DMS53 treated with DMSO at 0.1 percent for 48 hours (cell line): ENCODE measurements around the gene PKD1L1.
"Not testable (repeated sequence)": the region's sequence is repeated elsewhere in the genome, so short reads cannot be mapped to it uniquely, and the experiment has no call there.

ENCODE experiments used
- DNase-seq: peaks from one replicate; lab custom pipeline; 2025; ENCODE audit not compliant: unreplicated experiment; lab: John Stamatoyannopoulos, UW

PKD1L1 gene

GRCh38 chr7:47948141-47948790, at the start of gene PKD1L1:
PKD1L1 (minus strand) TSS chr7:47948466; CDS start chr7:47948440, 26 bp downstream.
- DNase-seq: no peak

- no peak for DNase-seq
These were observed 44.2 kb upstream of the PKD1L1 start for GRCh38 chr7:47992446-47992845.

GRCh38 chr7:47991741-47992311, 43.6 kb upstream of the PKD1L1 start:
- peak; percentile 93 for DNase-seq

GRCh38 chr7:47991270-47991669, 43.0 kb upstream of the PKD1L1 start:
- no peak for DNase-seq

GRCh38 chr7:47990592-47990991, 42.3 kb upstream of the PKD1L1 start:
- DNase-seq: no peak

GRCh38 chr7:47989607-47990400, 41.5 kb upstream of the PKD1L1 start:
- peak; percentile 50 for DNase-seq

- no peak for DNase-seq
These were observed 40.5 kb upstream of the PKD1L1 start for GRCh38 chr7:47988496-47989386.

GRCh38 chr7:47982610-47983009, 34.3 kb upstream of the PKD1L1 start:
- no peak for DNase-seq

- DNase-seq: not testable (repeated sequence)
These were observed 32.4 kb upstream of the PKD1L1 start for GRCh38 chr7:47980648-47981047.

- no peak for DNase-seq
These were observed 31.5 kb upstream of the PKD1L1 start for GRCh38 chr7:47979832-47980181.

GRCh38 chr7:47979145-47979831, 31.0 kb upstream of the PKD1L1 start, which contains the start of gene HUS1:
HUS1 (minus strand) TSS chr7:47979615; CDS start chr7:47979519, 96 bp downstream.
- DNase-seq: peak; percentile 83

- DNase-seq: no peak
These were observed 30.5 kb upstream of the PKD1L1 start for GRCh38 chr7:47978790-47979144.

- DNase-seq: no peak
These were observed 25.5 kb upstream of the PKD1L1 start for GRCh38 chr7:47973739-47974138.

- DNase-seq: no peak
These were observed 22.5 kb upstream of the PKD1L1 start for GRCh38 chr7:47970761-47971160.

GRCh38 chr7:47968847-47969774, 20.8 kb upstream of the PKD1L1 start:
- DNase-seq: peak; percentile 60

- no peak for DNase-seq
These were observed 19.4 kb upstream of the PKD1L1 start for GRCh38 chr7:47967708-47968107.

- no peak for DNase-seq
These were observed 18.9 kb upstream of the PKD1L1 start for GRCh38 chr7:47967123-47967522.

- no peak for DNase-seq
These were observed 17.2 kb upstream of the PKD1L1 start for GRCh38 chr7:47965456-47965855.

GRCh38 chr7:47962262-47962661, 14.0 kb upstream of the PKD1L1 start:
- DNase-seq: no peak

GRCh38 chr7:47957156-47957555, 8.9 kb upstream of the PKD1L1 start:
- DNase-seq: no peak
